Uterus (tissue), 2 donors: ENCODE measurements around the gene MAGI2.

Experiments
- CTCF ChIP-seq, 4 experiments: fragments of 200-600 bp in 2 of 4; fragments of 450-650 bp in 2 of 4; sonication (generic) in 2 of 4; IDR thresholded peaks; one replicate each; pipeline ENCODE4 v1.5.1; 2016 to 2019; ENCODE audit warnings: antibody characterized with exemption in 4 of 4, mild to moderate bottlenecking in 2 of 4, moderate library complexity in 1 of 4
- POLR2A ChIP-seq, 2 donors: fragments of 450-650 bp; IDR thresholded peaks; one replicate each; pipeline ENCODE4 v1.6.1; 2016; ENCODE audit warnings: antibody characterized with exemption in 2 of 2, mild to moderate bottlenecking in 1 of 2, moderate library complexity in 1 of 2

- no peak for TF ChIP-seq POLR2A (IDR thresholded peaks at IDR 0.05)
- TF ChIP-seq CTCF (IDR thresholded peaks at IDR 0.05), result no peak
Measured at GRCh38 chr7:78487464-78487863, 966.0 kb downstream of the MAGI2 start.
